H1 (cell line): Measurements from ENCODE around the gene FARS2. TPM values are rescaled to one million over a fixed set of nuclear protein-coding genes. Genes with fewer than 3 reads are reported as not detected.

Experiments
- CTCF ChIA-PET: fragments of 300-600 bp; sonication (Branson Sonifier 250); formaldehyde crosslinking; loops from one replicate; lab custom pipeline; 2021; ENCODE audit not compliant: partially characterized antibody; lab: Charles Lee
- POLR2A ChIA-PET: fragments of 300-600 bp; sonication (Branson Sonifier 250); formaldehyde crosslinking; loops from one replicate; lab custom pipeline; 2021; ENCODE audit warnings: inconsistent platforms; ENCODE audit not compliant: partially characterized antibody; lab: Charles Lee
- DNase-seq, 2 experiments: peaks; one replicate each; pipeline versions ENCODE4 v3.0.0 to v3.0.0-alpha.2; 2010 to 2022; ENCODE audit warnings: low spot score in 2 of 2, low read depth in 1 of 2, mixed read lengths in 1 of 2
- FAIRE-seq: peaks from 2 replicates; lab custom pipeline; 2011; peaks lifted over from hg19 to GRCh38; lab: Jason Lieb, UNC
- H2AFZ ChIP-seq: 2 replicates; pipeline ENCODE4 v1.8.1; 2012; ENCODE audit warnings: low read length, inconsistent platforms
- H2AK5ac ChIP-seq: 2 replicates; pipeline ENCODE4 v1.6.1; 2013; ENCODE audit warnings: low read depth, low read length
- H2BK120ac ChIP-seq: replicated peaks from 2 replicates; pipeline ENCODE3; 2013; ENCODE audit warnings: low read depth, low read length, inconsistent platforms
- H2BK12ac ChIP-seq: 2 replicates; pipeline ENCODE4 v1.6.1; 2013; ENCODE audit warnings: low read depth, low read length
- H2BK15ac ChIP-seq: 2 replicates; pipeline ENCODE4 v1.6.1; 2013; ENCODE audit warnings: low read length
- H2BK20ac ChIP-seq: 2 replicates; pipeline ENCODE4 v1.6.1; 2013; ENCODE audit warnings: low read length
- H2BK5ac ChIP-seq: 2 replicates; pipeline ENCODE4 v1.6.1; 2013; ENCODE audit warnings: low read depth, low read length
- H3K14ac ChIP-seq: 2 replicates; pipeline ENCODE4 v1.6.1; 2013; ENCODE audit warnings: inconsistent platforms; ENCODE audit not compliant: insufficient read length
- H3K18ac ChIP-seq: 2 replicates; pipeline ENCODE4 v1.6.1; 2013; ENCODE audit warnings: low read length; ENCODE audit errors: extremely low read depth
- H3K23ac ChIP-seq: 2 replicates; pipeline ENCODE4 v1.6.1; 2013; ENCODE audit warnings: inconsistent platforms; ENCODE audit not compliant: insufficient read length
- H3K23me2 ChIP-seq: 2 replicates; pipeline ENCODE4 v1.6.1; 2013; ENCODE audit warnings: low read depth, low read length
- H3K27ac ChIP-seq: 2 replicates; pipeline ENCODE4 v1.6.1; 2011; ENCODE audit warnings: low read depth, low read length, inconsistent platforms
- H3K27me3 ChIP-seq, 4 experiments: replicated peaks in 1 of 4; 1 replicate in 1 of 4; 2 replicates in 3 of 4; pipeline versions ENCODE4 v1.6.1 to v1.8.1; 2011 to 2013; ENCODE audit warnings: low read length in 3 of 4, mild to moderate bottlenecking in 3 of 4, inconsistent platforms in 2 of 4, mixed read lengths in 2 of 4, moderate library complexity in 1 of 4; ENCODE audit not compliant: control insufficient read depth in 3 of 4, insufficient read depth in 3 of 4; ENCODE audit errors: extremely low read depth in 1 of 4
- H3K36me3 ChIP-seq, 4 experiments: 2 replicates each; pipeline versions ENCODE4 v1.6.1 to v1.8.1; 2011 to 2013; ENCODE audit warnings: mild to moderate bottlenecking in 4 of 4, low read length in 3 of 4, moderate library complexity in 2 of 4, control low read depth in 1 of 4, inconsistent platforms in 1 of 4; ENCODE audit not compliant: insufficient read depth in 4 of 4, control insufficient read depth in 2 of 4
- H3K4ac ChIP-seq: replicated peaks from 2 replicates; pipeline ENCODE3; 2013; ENCODE audit warnings: low read length, low read depth, mixed read lengths, inconsistent platforms; ENCODE audit not compliant: insufficient read length
- H3K4me1 ChIP-seq, 4 experiments: replicated peaks in 1 of 4; 1 replicate in 1 of 4; 2 replicates in 3 of 4; pipeline versions ENCODE4 v1.6.1 to v1.8.1; 2011 to 2013; ENCODE audit warnings: low read length in 3 of 4, inconsistent platforms in 2 of 4, mixed read lengths in 1 of 4; ENCODE audit not compliant: insufficient read depth in 4 of 4, control insufficient read depth in 3 of 4
- H3K4me2 ChIP-seq, 2 experiments: 2 replicates each; pipeline versions ENCODE4 v1.6.1 to v1.8.1; 2011 to 2013; ENCODE audit warnings: low read depth in 2 of 2, low read length in 2 of 2, control low read depth in 1 of 2, inconsistent platforms in 1 of 2, mild to moderate bottlenecking in 1 of 2; ENCODE audit not compliant: insufficient read depth in 1 of 2
- H3K4me3 ChIP-seq, 4 experiments: fragments of 200-600, 300-600 bp in 1 of 4; sonication (generic), shearing (Covaris generic), sonication (Bioruptor Twin) in 1 of 4; 2 replicates each; pipeline versions ENCODE4 v1.5.1 to v1.8.1; 2011 to 2016; ENCODE audit warnings: low read length in 4 of 4, low read depth in 3 of 4, control low read depth in 2 of 4, inconsistent platforms in 2 of 4, mild to moderate bottlenecking in 2 of 4, mixed read lengths in 1 of 4, moderate library complexity in 1 of 4; ENCODE audit not compliant: insufficient read depth in 2 of 4; ENCODE audit errors: extremely low read depth in 1 of 4
- H3K56ac ChIP-seq: replicated peaks from 2 replicates; pipeline ENCODE3; 2013; ENCODE audit warnings: low read depth, mild to moderate bottlenecking, mixed read lengths, low read length, inconsistent platforms; ENCODE audit not compliant: insufficient read length
- H3K79me1 ChIP-seq: 2 replicates; pipeline ENCODE4 v1.6.1; 2013; ENCODE audit warnings: low read depth, low read length, control low read depth
- H3K79me2 ChIP-seq, 2 experiments: 2 replicates each; pipeline versions ENCODE4 v1.6.1 to v1.8.1; 2012 to 2013; ENCODE audit warnings: low read length in 2 of 2, mild to moderate bottlenecking in 2 of 2, inconsistent platforms in 1 of 2; ENCODE audit not compliant: insufficient read depth in 2 of 2, control insufficient read depth in 1 of 2
- H3K9ac ChIP-seq, 4 experiments: replicated peaks in 1 of 4; 1 replicate in 1 of 4; 2 replicates in 3 of 4; pipeline versions ENCODE4 v1.6.1 to v1.8.1; 2011 to 2013; ENCODE audit warnings: low read depth in 3 of 4, low read length in 3 of 4, control low read depth in 2 of 4, mild to moderate bottlenecking in 2 of 4, moderate library complexity in 2 of 4, inconsistent platforms in 1 of 4; ENCODE audit errors: extremely low read depth in 1 of 4
- H3K9me3 ChIP-seq, 2 experiments: 2 replicates each; pipeline versions ENCODE4 v1.6.1 to v1.8.1; 2012 to 2013; ENCODE audit warnings: mild to moderate bottlenecking in 2 of 2, moderate library complexity in 2 of 2, control low read depth in 1 of 2, inconsistent platforms in 1 of 2, low read depth in 1 of 2, low read length in 1 of 2, mixed read lengths in 1 of 2; ENCODE audit not compliant: insufficient read depth in 2 of 2
- H4K20me1 ChIP-seq, 2 experiments: replicated peaks in 1 of 2; 2 replicates each; pipeline versions ENCODE3 to v1.8.1; 2011 to 2013; ENCODE audit warnings: inconsistent platforms in 2 of 2, low read length in 2 of 2, mild to moderate bottlenecking in 1 of 2; ENCODE audit not compliant: insufficient read depth in 2 of 2, control insufficient read depth in 1 of 2
- H4K5ac ChIP-seq: 2 replicates; pipeline ENCODE4 v1.6.1; 2013; ENCODE audit warnings: low read length, low read depth, mixed read lengths, inconsistent platforms; ENCODE audit not compliant: insufficient read length
- H4K8ac ChIP-seq: 2 replicates; pipeline ENCODE4 v1.8.0; 2013; ENCODE audit warnings: mild to moderate bottlenecking, moderate library complexity, low read length, inconsistent platforms; ENCODE audit not compliant: insufficient read depth; ENCODE audit errors: extremely low read depth
- H4K91ac ChIP-seq: replicated peaks from 2 replicates; pipeline ENCODE3; 2013; ENCODE audit warnings: low read length, mixed read lengths, inconsistent platforms; ENCODE audit not compliant: insufficient read length
- ASH2L ChIP-seq: fragments of 200-600, 300-600 bp; sonication (generic); IDR thresholded peaks from one replicate; pipeline ENCODE4 v1.7.1; 2017; ENCODE audit warnings: low read length
- CTBP2 ChIP-seq: IDR thresholded peaks from 2 replicates; pipeline ENCODE4 v1.7.0; 2011; ENCODE audit warnings: borderline replicate concordance, mild to moderate bottlenecking, moderate library complexity, mixed read lengths, low read length; ENCODE audit not compliant: insufficient read depth, insufficient read length
- FOSL1 ChIP-seq: IDR thresholded peaks from 2 replicates; pipeline ENCODE4 v1.6.1; 2011; ENCODE audit warnings: mild to moderate bottlenecking, low read depth, low read length, moderate library complexity; ENCODE audit not compliant: insufficient read depth
- RAD21 ChIP-seq, 2 experiments: IDR thresholded peaks in 1 of 2; conservative IDR thresholded peaks in 1 of 2; 2 replicates each; pipeline ENCODE4 v1.6.1; 2011; ENCODE audit warnings: low read depth in 2 of 2, low read length in 2 of 2, improper control_type of control experiment in 1 of 2, inconsistent platforms in 1 of 2, mild to moderate bottlenecking in 1 of 2, moderate library complexity in 1 of 2
- WGBS, 2 experiments: shearing (Covaris generic) in 1 of 2; methylation state at CpG; one replicate each; pipeline versions ENCODE4 v1.1.6 to v1.1.7; 2013 to 2015; ENCODE audit warnings: low lambda C conversion rate in 2 of 2, mixed read lengths in 2 of 2, inconsistent platforms in 1 of 2, low coverage in 1 of 2, missing lambda C conversion rate in 1 of 2; ENCODE audit not compliant: insufficient replicate concordance in 2 of 2, insufficient coverage in 1 of 2, insufficient read length in 1 of 2; ENCODE audit errors: extremely low coverage in 1 of 2, missing lambda C conversion rate in 1 of 2; 5-methylcytosine and 5-hydroxymethylcytosine counted together
- polyA plus RNA-seq, 7 experiments: library from polyadenylated mRNA; depleted of rRNA in 3 of 7; stranded (reverse) in 5 of 7; unstranded in 2 of 7; fragments of >200 nt in 5 of 7; fragments of 200-250 nt in 2 of 7; gene quantifications; 1 replicate in 5 of 7; 2 replicates in 1 of 7; 4 replicates in 1 of 7; pipeline versions ENCODE4 v1.2.1 to v1.2.3, GENCODE V29; 2011 to 2013; ENCODE audit warnings: missing spikeins in 2 of 7, mixed read lengths in 2 of 7
- total RNA-seq: library from RNA; stranded (reverse); fragmentation: NEBNext Ultra II Directional; extraction: Animal tissue kit (Norgen Biotek cat#: 25700); gene quantifications from 2 replicates; pipeline ENCODE4 v1.2.1, GENCODE V29; 2021
- TF ChIP-seq, protein P1 (sequence below): IDR thresholded peaks from 2 replicates; pipeline ENCODE4 v1.6.1; 2011; ENCODE audit warnings: low read length, improper control_type of control experiment
- TF ChIP-seq, protein P2 (sequence below), 3 experiments: IDR thresholded peaks; 1 replicate in 2 of 3; 2 replicates in 1 of 3; pipeline versions ENCODE4 v1.5.1 to v1.6.1; 2011; ENCODE audit warnings: low read length in 3 of 3, mild to moderate bottlenecking in 3 of 3, inconsistent platforms in 2 of 3, low read depth in 1 of 3, moderate library complexity in 1 of 3; ENCODE audit not compliant: insufficient read depth in 1 of 3; ENCODE audit errors: control extremely low read depth in 1 of 3
- TF ChIP-seq, protein P3 (sequence below): IDR thresholded peaks from 2 replicates; pipeline ENCODE4 v1.6.1; 2011; ENCODE audit warnings: low read depth, mild to moderate bottlenecking, low read length; ENCODE audit not compliant: insufficient read depth

FARS2 gene
- total and polyA plus RNA-seq, 2 of the 8 experiments (the other 6 are each of a cell fraction or from before 2014, with no cell fraction given): 11.7 to 14.4 TPM

DNA sequence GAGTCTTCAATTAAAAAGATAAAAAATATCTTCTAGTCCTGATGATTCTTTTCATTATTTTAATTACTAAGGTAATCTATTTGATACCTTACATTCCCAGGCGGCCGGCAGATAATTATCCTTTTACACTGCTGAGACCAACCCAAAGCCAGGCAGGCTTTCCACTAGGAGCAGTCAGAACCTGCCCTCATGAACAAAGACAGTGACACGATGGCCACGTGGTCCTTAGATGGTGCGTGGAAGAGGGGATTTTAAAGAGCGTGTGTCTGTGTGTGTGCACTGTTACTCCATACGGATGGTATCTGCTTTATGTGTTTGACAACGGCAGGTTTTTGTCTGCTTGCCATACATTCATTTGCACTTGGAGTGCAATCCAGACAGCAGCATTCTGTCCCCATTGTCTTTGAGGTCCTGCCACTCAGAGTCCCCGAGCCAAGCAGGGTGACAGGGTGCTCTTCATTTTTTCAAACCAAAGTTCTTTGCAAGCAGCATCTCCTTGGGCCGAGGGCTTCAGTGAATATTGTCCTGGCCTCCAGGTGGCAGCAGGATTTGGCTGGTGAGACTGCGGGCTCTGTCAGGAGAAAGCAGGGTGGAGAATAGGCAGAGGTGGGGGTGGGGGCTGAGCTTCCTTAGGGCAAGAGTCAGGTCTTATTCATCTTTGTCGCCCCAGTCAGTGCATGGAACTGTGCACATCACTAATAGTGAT lies 484.9 kb downstream of the FARS2 start:
- Histone ChIP-seq H2BK15ac (no peak overlapping the region), H2BK5ac (no peak overlapping the region), H2BK20ac (no peak overlapping the region), H3K36me3 (no peaks in the 10 kb centered on the region), H2AFZ (no peak overlapping the region), H3K23me2 (no peaks in the 10 kb centered on the region), H3K79me2 (no peaks in the 10 kb centered on the region), H3K4me2 (no peak overlapping the region), H2BK12ac (no peak overlapping the region), H3K9ac (no peak overlapping the region), H4K20me1 (no peaks in the 10 kb centered on the region), H4K8ac (no peak overlapping the region), H4K5ac (no peak overlapping the region), H2AK5ac (no peak overlapping the region), H3K14ac (no peak overlapping the region), H3K56ac (no peak overlapping the region), H3K4me1 (peaks cover 0 to 2% (median under 1%) of the 10 kb centered on the region in 4 experiments; a peak in 2 of 7 replicates), H3K4ac (no peak overlapping the region), H3K18ac (no peak overlapping the region), H3K79me1 (no peaks in the 10 kb centered on the region), H4K91ac (no peak overlapping the region), H3K27me3 (no peaks in the 10 kb centered on the region), H2BK120ac (no peak overlapping the region), H3K9me3 (no peaks in the 10 kb centered on the region), H3K23ac (no peak overlapping the region), H3K27ac (no peak overlapping the region), H3K4me3 (no peak overlapping the region)
- WGBS, 2 experiments: 76% methylated on average over 12 of the region's 12 CpGs; no CpG with 5 or more reads in 1 of the 2 experiments
- ChIA-PET POLR2A (no interaction called here), CTCF (interaction anchor here (0.6 to 2.7 kb wide), 9 partner anchors 8 to 135 kb away, joined by 3 to 12 read pairs (median 3); no protein-coding TSS in a partner anchor)
- FAIRE-seq (peak; percentile 50), DNase-seq (peak; percentile 21 to 63)
- TF ChIP-seq, protein P1, sequence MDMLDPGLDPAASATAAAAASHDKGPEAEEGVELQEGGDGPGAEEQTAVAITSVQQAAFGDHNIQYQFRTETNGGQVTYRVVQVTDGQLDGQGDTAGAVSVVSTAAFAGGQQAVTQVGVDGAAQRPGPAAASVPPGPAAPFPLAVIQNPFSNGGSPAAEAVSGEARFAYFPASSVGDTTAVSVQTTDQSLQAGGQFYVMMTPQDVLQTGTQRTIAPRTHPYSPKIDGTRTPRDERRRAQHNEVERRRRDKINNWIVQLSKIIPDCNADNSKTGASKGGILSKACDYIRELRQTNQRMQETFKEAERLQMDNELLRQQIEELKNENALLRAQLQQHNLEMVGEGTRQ: no peak
- TF ChIP-seq, protein P2, sequence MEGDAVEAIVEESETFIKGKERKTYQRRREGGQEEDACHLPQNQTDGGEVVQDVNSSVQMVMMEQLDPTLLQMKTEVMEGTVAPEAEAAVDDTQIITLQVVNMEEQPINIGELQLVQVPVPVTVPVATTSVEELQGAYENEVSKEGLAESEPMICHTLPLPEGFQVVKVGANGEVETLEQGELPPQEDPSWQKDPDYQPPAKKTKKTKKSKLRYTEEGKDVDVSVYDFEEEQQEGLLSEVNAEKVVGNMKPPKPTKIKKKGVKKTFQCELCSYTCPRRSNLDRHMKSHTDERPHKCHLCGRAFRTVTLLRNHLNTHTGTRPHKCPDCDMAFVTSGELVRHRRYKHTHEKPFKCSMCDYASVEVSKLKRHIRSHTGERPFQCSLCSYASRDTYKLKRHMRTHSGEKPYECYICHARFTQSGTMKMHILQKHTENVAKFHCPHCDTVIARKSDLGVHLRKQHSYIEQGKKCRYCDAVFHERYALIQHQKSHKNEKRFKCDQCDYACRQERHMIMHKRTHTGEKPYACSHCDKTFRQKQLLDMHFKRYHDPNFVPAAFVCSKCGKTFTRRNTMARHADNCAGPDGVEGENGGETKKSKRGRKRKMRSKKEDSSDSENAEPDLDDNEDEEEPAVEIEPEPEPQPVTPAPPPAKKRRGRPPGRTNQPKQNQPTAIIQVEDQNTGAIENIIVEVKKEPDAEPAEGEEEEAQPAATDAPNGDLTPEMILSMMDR (IDR thresholded peaks at IDR 0.05; ENCODE audit: control extremely low read depth in 1 of 3, insufficient read depth in 1 of 3, low read depth in 1 of 3, low read length in 3 of 3): peak; percentile 66 to 75 (median 69)
- no peak for TF ChIP-seq ASH2L
- TF ChIP-seq, protein P3, sequence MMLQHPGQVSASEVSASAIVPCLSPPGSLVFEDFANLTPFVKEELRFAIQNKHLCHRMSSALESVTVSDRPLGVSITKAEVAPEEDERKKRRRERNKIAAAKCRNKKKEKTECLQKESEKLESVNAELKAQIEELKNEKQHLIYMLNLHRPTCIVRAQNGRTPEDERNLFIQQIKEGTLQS: no peak
- TF ChIP-seq CTBP2: no peak
- TF ChIP-seq RAD21 (IDR thresholded peaks at IDR 0.05 in 1 of 2, conservative IDR thresholded peaks at IDR 0.05 in 1 of 2; ENCODE audit: low read depth in 2 of 2, low read length in 2 of 2): peak; percentile 76 to 82
- no peak for TF ChIP-seq FOSL1
